RWPE1 (cell line): ENCODE measurements around the gene NFATC1.

ENCODE experiments used
- CTCF ChIA-PET: fragments of 350-600 bp; sonication (Branson Sonifier 250); formaldehyde crosslinking; extraction: SDS; loops from one replicate; lab custom pipeline; 2021; lab: Yijun Ruan, JAX
- POLR2A ChIA-PET: fragments of 400-600 bp; formaldehyde crosslinking; extraction: SDS; loops from one replicate; lab custom pipeline; 2020; ENCODE audit warnings: antibody characterized with exemption; ENCODE audit not compliant: low non-redundant PET; lab: Yijun Ruan, JAX
- DNase-seq: peaks from one replicate; pipeline ENCODE4 v3.0.0; 2012; ENCODE audit warnings: low spot score
- H3K27ac ChIP-seq: fragments of 450-650 bp; 2 replicates; pipeline ENCODE4 v1.5.1; 2017
- CTCF ChIP-seq: fragments of 450-650 bp; conservative IDR thresholded peaks from 2 replicates; pipeline ENCODE4 v1.5.1; 2017; ENCODE audit warnings: low read depth, mild to moderate bottlenecking

The NFATC1 gene

GRCh38 chr18:79553696-79554095 is 158.0 kb downstream of the NFATC1 start:
- ChIA-PET CTCF (no interaction called here), POLR2A (no interaction called here)
- no peak for DNase-seq
- no peak overlapping the region for H3K27ac ChIP-seq
- no peak for TF ChIP-seq CTCF

GRCh38 chr18:79554321-79554720 is 158.6 kb downstream of the NFATC1 start:
- no peak overlapping the region for H3K27ac ChIP-seq
- ChIA-PET CTCF (no interaction called here), POLR2A (no interaction called here)
- DNase-seq = no peak
- TF ChIP-seq CTCF = no peak

- DNase-seq = no peak
- ChIA-PET POLR2A (no interaction called here), CTCF (no interaction called here)
- no peak for TF ChIP-seq CTCF
- H3K27ac ChIP-seq = no peak overlapping the region
These were observed 159.4 kb downstream of the NFATC1 start for GRCh38 chr18:79554945-79555645.

GRCh38 chr18:79555885-79556284 is 160.2 kb downstream of the NFATC1 start:
- CTCF ChIA-PET = interaction anchor here (0.5 kb wide), 1 partner anchor 204 kb away, joined by 3 read pairs; no protein-coding TSS in a partner anchor
- POLR2A ChIA-PET = no interaction called here
- no peak for TF ChIP-seq CTCF
- DNase-seq = no peak
- H3K27ac ChIP-seq = no peak overlapping the region

GRCh38 chr18:79556829-79557585 is 161.3 kb downstream of the NFATC1 start:
- ChIA-PET CTCF (no interaction called here), POLR2A (no interaction called here)
- TF ChIP-seq CTCF = no peak
- no peak overlapping the region for H3K27ac ChIP-seq
- DNase-seq = no peak

GRCh38 chr18:79558196-79558932 is 162.6 kb downstream of the NFATC1 start:
- H3K27ac ChIP-seq = no peak overlapping the region
- no peak for DNase-seq
- ChIA-PET POLR2A (no interaction called here), CTCF (no interaction called here)
- no peak for TF ChIP-seq CTCF
